NT2/D1 (cell line): ENCODE data around the gene RNASET2.

Source experiments
- SUZ12 ChIP-seq: IDR thresholded peaks from 2 replicates; pipeline ENCODE4 v1.6.1; 2011; ENCODE audit not compliant: insufficient read length, insufficient read depth; ENCODE audit errors: extremely low read depth
- YY1 ChIP-seq: IDR thresholded peaks from 2 replicates; pipeline ENCODE4 v1.6.1; 2011; ENCODE audit not compliant: insufficient read length, insufficient read depth
- ZNF274 ChIP-seq: IDR thresholded peaks from 2 replicates; pipeline ENCODE4 v1.6.1; 2011; ENCODE audit warnings: mild to moderate bottlenecking, low read depth, low read length

DNA sequence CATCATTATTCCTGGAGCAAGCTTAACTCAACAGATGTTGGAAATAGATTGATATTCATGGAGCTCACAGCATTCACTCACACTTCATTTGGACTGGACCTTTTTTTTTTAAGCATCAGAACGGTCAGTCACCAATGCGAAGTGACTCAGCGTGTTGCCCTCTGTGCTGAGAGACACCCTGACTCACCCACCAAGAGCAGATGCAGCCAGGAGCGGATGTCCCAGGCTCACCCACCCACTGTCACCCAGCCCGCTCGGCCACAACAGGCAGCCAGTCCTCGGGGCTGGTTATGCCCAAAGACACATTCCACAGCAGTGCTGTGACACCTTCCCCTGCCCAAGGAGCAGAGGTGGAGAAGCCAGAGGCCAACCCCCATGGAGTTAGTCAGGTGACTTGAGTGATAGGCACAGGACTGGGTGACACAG is 15.7 kb downstream of the RNASET2 start:
- TF ChIP-seq ZNF274 (no peak), YY1 (no peak), SUZ12 (no peak)
